A549 (cell line): Measurements from ENCODE around the gene RAET1E. TPM values are rescaled to one million over a fixed set of nuclear protein-coding genes. Genes with fewer than 3 reads are reported as not detected.
A peak's percentile ranks its signal among the peaks of the same experiment; 100 is the strongest.

Experiments used
- ATAC-seq, 2 experiments: fragments of 200-7000 bp in 1 of 2; fragments of >200 bp in 1 of 2; cut with Nextera tagmentation in 1 of 2; cut with Tn5 transposase in 1 of 2; 3 replicates each; pipeline versions ENCODE4 v1.8.0 to v1.9.1; 2018 to 2020; ENCODE audit warnings: mild to moderate bottlenecking in 1 of 2, moderate library complexity in 1 of 2
- CTCF ChIA-PET: fragments of 300-600 bp; sonication (Branson Sonifier 250); formaldehyde crosslinking; extraction: SDS; loops from one replicate; lab custom pipeline; 2021; ENCODE audit warnings: antibody characterized with exemption, inconsistent platforms; lab: Yijun Ruan, JAX
- POLR2A ChIA-PET: fragments of 350-600 bp; formaldehyde crosslinking; extraction: SDS; loops from one replicate; lab custom pipeline; 2021; ENCODE audit warnings: antibody characterized with exemption, inconsistent platforms; lab: Yijun Ruan, JAX
- DNase-seq, 2 experiments: peaks; one replicate each; pipeline versions ENCODE4 v3.0.0 to v3.0.0-alpha.2; 2011 to 2016; ENCODE audit warnings: low read depth in 1 of 2, low spot score in 1 of 2
- FAIRE-seq: peaks from 2 replicates; lab custom pipeline; 2011; peaks lifted over from hg19 to GRCh38; lab: Jason Lieb, UNC
- H3K27ac ChIP-seq, 2 experiments: fragments of >200 bp; sonication (Bioruptor Twin); formaldehyde crosslinking; 3 replicates each; pipeline ENCODE4 v1.5.1; 2016 to 2017
- H3K4me1 ChIP-seq: fragments of >200 bp; sonication (Bioruptor Twin); formaldehyde crosslinking; 3 replicates; pipeline ENCODE4 v1.6.1; 2016
- H3K4me2 ChIP-seq: fragments of >200 bp; sonication (Bioruptor Twin); formaldehyde crosslinking; 3 replicates; pipeline ENCODE4 v1.6.1; 2016
- H3K4me3 ChIP-seq: fragments of >200 bp; sonication (Bioruptor Twin); formaldehyde crosslinking; 3 replicates; pipeline ENCODE4 v1.5.1; 2016
- H3K9me3 ChIP-seq: fragments of >200 bp; sonication (Bioruptor Twin); formaldehyde crosslinking; 3 replicates; pipeline ENCODE4 v1.6.1; 2016
- BCL3 ChIP-seq: fragments of >200 bp; sonication (Bioruptor Twin); formaldehyde crosslinking; IDR thresholded peaks from 3 replicates; pipeline ENCODE4 v1.6.1; 2016
- CBX2 ChIP-seq: fragments of 200-600 bp; sonication (generic); IDR thresholded peaks from 2 replicates; pipeline ENCODE4 v1.6.1; 2016; ENCODE audit warnings: low read depth, mild to moderate bottlenecking, borderline replicate concordance
- CBX8 ChIP-seq: fragments of 200-600 bp; sonication (generic); IDR thresholded peaks from 2 replicates; pipeline ENCODE4 v1.6.1; 2016
- CEBPB ChIP-seq, 2 experiments: fragments of >200 bp in 1 of 2; sonication (Bioruptor Twin) in 1 of 2; formaldehyde crosslinking in 1 of 2; IDR thresholded peaks; 2 replicates each; pipeline ENCODE4 v1.6.1; 2012 to 2016
- CHD2 ChIP-seq: fragments of 150-350 bp; IDR thresholded peaks from 2 replicates; pipeline ENCODE4 v1.6.1; 2014; ENCODE audit warnings: low read length; ENCODE audit not compliant: partially characterized antibody
- E2F6 ChIP-seq: IDR thresholded peaks from 2 replicates; pipeline ENCODE4 v1.6.1; 2012; ENCODE audit warnings: low read depth, borderline replicate concordance
- EHMT2 ChIP-seq: fragments of 200-600 bp; sonication (generic); IDR thresholded peaks from 2 replicates; pipeline ENCODE4 v1.6.1; 2016; ENCODE audit warnings: antibody characterized with exemption, low read depth, mild to moderate bottlenecking, moderate library complexity
- FOSB ChIP-seq: fragments of 250-450 bp; sonication (Bioruptor Pico); IDR thresholded peaks from 2 replicates; pipeline ENCODE4 v1.5.0; 2020; ENCODE audit warnings: mild to moderate bottlenecking, moderate library complexity
- FOSL2 ChIP-seq, 2 experiments: fragments of 450-650 bp in 1 of 2; fragments of >200 bp in 1 of 2; sonication (Bioruptor Twin) in 1 of 2; formaldehyde crosslinking; IDR thresholded peaks; 2 replicates each; pipeline versions ENCODE4 v1.5.0 to v1.6.1; 2016 to 2020; ENCODE audit warnings: mild to moderate bottlenecking in 1 of 2, moderate library complexity in 1 of 2
- FOXS1 ChIP-seq: fragments of 250-450 bp; sonication (Bioruptor Pico); IDR thresholded peaks from 2 replicates; pipeline ENCODE4 v1.5.0; 2020; ENCODE audit warnings: mild to moderate bottlenecking, moderate library complexity
- HDAC2 ChIP-seq: fragments of 200-600 bp; sonication (generic); IDR thresholded peaks from 2 replicates; pipeline ENCODE4 v1.6.1; 2016
- HES2 ChIP-seq: fragments of >200 bp; sonication (Bioruptor Twin); formaldehyde crosslinking; IDR thresholded peaks from 2 replicates; pipeline ENCODE4 v1.6.1; 2016
- HOXB5 ChIP-seq: fragments of 250-450 bp; sonication (Bioruptor Pico); IDR thresholded peaks from 2 replicates; pipeline ENCODE4 v1.5.0; 2020; ENCODE audit warnings: mild to moderate bottlenecking, moderate library complexity
- MAFK ChIP-seq: fragments of 450-650 bp; IDR thresholded peaks from 2 replicates; pipeline ENCODE4 v1.6.1; 2014; ENCODE audit not compliant: partially characterized antibody
- MAX ChIP-seq: IDR thresholded peaks from 2 replicates; pipeline ENCODE4 v1.6.1; 2012
- MYC ChIP-seq: IDR thresholded peaks from 2 replicates; pipeline ENCODE4 v1.6.1; 2012; ENCODE audit warnings: mild to moderate bottlenecking, inconsistent platforms, low read length, improper control_type of control experiment, borderline replicate concordance
- NFE2L2 ChIP-seq: fragments of 150-350 bp; conservative IDR thresholded peaks from 2 replicates; pipeline ENCODE4 v1.6.1; 2014; ENCODE audit warnings: low read length
- NPAS2 ChIP-seq: fragments of 250-450 bp; sonication (Bioruptor Pico); IDR thresholded peaks from 2 replicates; pipeline ENCODE4 v1.8.0; 2022; ENCODE audit warnings: mild to moderate bottlenecking, moderate library complexity, borderline replicate concordance
- NR3C1 ChIP-seq: fragments of >200 bp; sonication (Bioruptor Twin); formaldehyde crosslinking; IDR thresholded peaks from 3 replicates; pipeline ENCODE4 v1.6.1; 2017
- PHF8 ChIP-seq: fragments of 200-600 bp; sonication (generic); IDR thresholded peaks from 2 replicates; pipeline ENCODE4 v1.6.1; 2016; ENCODE audit warnings: low read depth, mild to moderate bottlenecking, antibody characterized with exemption, moderate library complexity, borderline replicate concordance
- POLR2A ChIP-seq: IDR thresholded peaks from 2 replicates; pipeline ENCODE4 v1.6.1; 2012; ENCODE audit warnings: mild to moderate bottlenecking, low read length
- RARB ChIP-seq: fragments of 250-450 bp; sonication (Bioruptor Pico); IDR thresholded peaks from 2 replicates; pipeline ENCODE4 v1.8.0; 2021; ENCODE audit warnings: mild to moderate bottlenecking, moderate library complexity
- REST ChIP-seq: fragments of 200-600 bp; sonication (generic); IDR thresholded peaks from 2 replicates; pipeline ENCODE4 v1.6.1; 2016; ENCODE audit warnings: antibody characterized with exemption, mild to moderate bottlenecking, moderate library complexity
- RFX5 ChIP-seq: fragments of 450-650 bp; IDR thresholded peaks from 2 replicates; pipeline ENCODE4 v1.7.1; 2014; ENCODE audit warnings: antibody characterized with exemption, mild to moderate bottlenecking, moderate library complexity
- SMC3 ChIP-seq: fragments of >200 bp; sonication (Bioruptor Twin); formaldehyde crosslinking; IDR thresholded peaks from 3 replicates; pipeline ENCODE4 v1.6.1; 2018; ENCODE audit warnings: inconsistent platforms
- TP53 ChIP-seq: fragments of 250-450 bp; sonication (Bioruptor Pico); IDR thresholded peaks from 2 replicates; pipeline ENCODE4 v1.5.0; 2021; ENCODE audit warnings: mild to moderate bottlenecking, moderate library complexity
- ZSCAN20 ChIP-seq: fragments of 250-450 bp; sonication (Bioruptor Pico); IDR thresholded peaks from 2 replicates; pipeline ENCODE4 v1.8.0; 2022; ENCODE audit warnings: mild to moderate bottlenecking, moderate library complexity
- WGBS: methylation state at CpG from one replicate; pipeline ENCODE4 v1.1.6; 2017; ENCODE audit errors: missing lambda C conversion rate; 5-methylcytosine and 5-hydroxymethylcytosine counted together
- polyA plus RNA-seq, 4 experiments: library from polyadenylated mRNA; depleted of rRNA in 3 of 4; stranded (reverse); fragments of >200 nt; fragmentation: RNase III in 1 of 4; extraction: RNeasy Plus Mini Kit Qiagen cat#74134 plus additional on column Dnase treatment in 1 of 4; gene quantifications; 2 replicates in 3 of 4; 3 replicates in 1 of 4; pipeline ENCODE4 v1.2.3, GENCODE V29; 2011 to 2017

Gene RAET1E
- polyA plus RNA-seq, 2 of the 4 experiments (the other 2 are of a cell fraction): 2.8 to 4.5 TPM

GRCh38 chr6:149856256-149856994 lies 41.5 kb downstream of the RAET1E start:
- Histone ChIP-seq H3K27ac (peak overlapping the region; percentile 84 to 88), H3K4me2 (peak overlapping the region; percentile 97), H3K4me1 (peaks cover 93% of the 10 kb centered on the region), H3K9me3 (no peaks in the 10 kb centered on the region), H3K4me3 (peak overlapping the region; percentile 33; the same call in 2 of the 3 replicates)
- FAIRE-seq (no peak), DNase-seq (no peak), ATAC-seq (no peak)
- CTCF ChIA-PET: interaction anchor here (1.0 to 1.3 kb wide), 4 partner anchors 9 to 15 kb away, joined by 3 to 6 read pairs (median 5); no protein-coding TSS in a partner anchor
- POLR2A ChIA-PET: no interaction called here
- WGBS: 58% methylated on average over 10 of the region's 10 CpGs
- TF ChIP-seq MAFK (no peak), EHMT2 (no peak), HOXB5 (CRISPR knock-in tag) (no peak), CBX8 (no peak)

- Histone ChIP-seq H3K4me1 (peaks cover 93% of the 10 kb centered on the region), H3K9me3 (no peaks in the 10 kb centered on the region), H3K4me3 (peak overlapping the region; percentile 33), H3K4me2 (peak overlapping the region; percentile 97), H3K27ac (peak overlapping the region; percentile 88 to 91)
- CTCF ChIA-PET: interaction anchor here (1.0 to 1.2 kb wide), 2 partner anchors 8 to 12 kb away, joined by 3 to 5 read pairs; no protein-coding TSS in a partner anchor
- ATAC-seq: no peak
- DNase-seq: no peak
- POLR2A ChIA-PET: no interaction called here
- 4% methylated on average over 2 of the region's 2 CpGs for WGBS
- FAIRE-seq: no peak
- TF ChIP-seq RFX5 (no peak), POLR2A (no peak)
These were observed 42.2 kb downstream of the RAET1E start for GRCh38 chr6:149855741-149856140.

GRCh38 chr6:149855040-149855654 lies 42.8 kb downstream of the RAET1E start:
- FAIRE-seq (no peak), ATAC-seq (peak; percentile 91 to 95), DNase-seq (peak; percentile 45 to 89)
- ChIA-PET CTCF (interaction anchor here (1.0 to 6.4 kb wide), 4 partner anchors 8 to 20 kb away, joined by 3 to 45 read pairs (median 8); no protein-coding TSS in a partner anchor), POLR2A (interaction anchor here (1.0 to 1.6 kb wide), 2 partner anchors 8 to 34 kb away, joined by 3 to 7 read pairs; partner anchors contain the start of gene LRP11)
- H3K9me3 ChIP-seq: no peaks in the 10 kb centered on the region
- H3K4me2 ChIP-seq: peak overlapping the region; percentile 97
- WGBS: under 1% methylated on average over 5 of the region's 5 CpGs
- H3K27ac ChIP-seq: peak overlapping the region; percentile 88 to 91
- peak overlapping the region; percentile 35 for H3K4me3 ChIP-seq
- peaks cover 90% of the 10 kb centered on the region for H3K4me1 ChIP-seq
- no peak for TF ChIP-seq REST
- no peak for TF ChIP-seq FOXS1
- TF ChIP-seq PHF8: no peak
- no peak for TF ChIP-seq NR3C1
- no peak for TF ChIP-seq HDAC2
- TF ChIP-seq MYC: no peak
- TF ChIP-seq TP53 (CRISPR knock-in tag): no peak
- peak; percentile 48; the same call in 1 of the 2 replicates for TF ChIP-seq FOSL2 (IDR thresholded peaks at IDR 0.05)
- TF ChIP-seq FOSL2 (CRISPR knock-in tag; IDR thresholded peaks at IDR 0.05): peak; percentile 80
- no peak for TF ChIP-seq BCL3
- TF ChIP-seq FOSB (CRISPR knock-in tag): no peak
- TF ChIP-seq CHD2: no peak
- no peak for TF ChIP-seq E2F6
- TF ChIP-seq NPAS2: no peak
- peak; percentile 15 to 69; a peak in 2 of 4 replicates for TF ChIP-seq CEBPB (IDR thresholded peaks at IDR 0.05)
- no peak for TF ChIP-seq ZSCAN20 (CRISPR knock-in tag)
- no peak for TF ChIP-seq RARB
- no peak for TF ChIP-seq POLR2A
- TF ChIP-seq SMC3: no peak
- no peak for TF ChIP-seq HES2
- no peak for TF ChIP-seq CBX2
- TF ChIP-seq NFE2L2: no peak
- peak; percentile 58 for TF ChIP-seq MAX
